Activated T-cell treated with anti-CD3 and anti-CD28 coated beads, Interleukin-2, amount 50 U/mL, for 72 hours (primary cell): ENCODE measurements around the gene CACNA1C. TPM values are rescaled to one million over a fixed set of nuclear protein-coding genes. Genes with fewer than 3 reads are reported as not detected.

Source experiments
- ATAC-seq, 2 donors: fragments of 150-1000 bp; cut with Tn5 transposase; replicated peaks in 1 of 2; 2 replicates each; pipeline ENCODE4 v1.10.0; 2021; ENCODE audit warnings: moderate library complexity in 2 of 2, mild to moderate bottlenecking in 1 of 2
- DNase-seq, 2 donors: peaks; one replicate each; pipeline ENCODE4 v3.0.0; 2021 to 2022; ENCODE audit warnings: mixed read lengths in 1 of 2
- H3K27ac Mint-ChIP-seq: one replicate; pipeline ENCODE4 v1.8.0; 2022; ENCODE audit warnings: mild to moderate bottlenecking, moderate library complexity, mixed read lengths
- H3K27me3 Mint-ChIP-seq: one replicate; pipeline ENCODE4 v1.8.0; 2022; ENCODE audit warnings: low read depth, mixed read lengths
- H3K36me3 Mint-ChIP-seq, 2 donors: one replicate each; pipeline ENCODE4 v1.8.0; 2022; ENCODE audit warnings: mixed read lengths in 2 of 2, mild to moderate bottlenecking in 1 of 2; ENCODE audit not compliant: insufficient read depth in 2 of 2
- H3K4me1 Mint-ChIP-seq: one replicate; pipeline ENCODE4 v1.8.0; 2022; ENCODE audit warnings: low read depth, mixed read lengths
- H3K4me3 Mint-ChIP-seq, 2 donors: one replicate each; pipeline ENCODE4 v1.8.0; 2022; ENCODE audit warnings: mild to moderate bottlenecking in 2 of 2, mixed read lengths in 2 of 2, moderate library complexity in 2 of 2
- H3K9me3 Mint-ChIP-seq, 2 donors: one replicate each; pipeline ENCODE4 v1.8.0; 2022; ENCODE audit warnings: mixed read lengths in 2 of 2
- total RNA-seq, 2 donors: library from RNA; stranded (reverse); gene quantifications; one replicate each; pipeline ENCODE4 v1.2.3, GENCODE V29; 2022

Gene CACNA1C
- total RNA-seq, 2 donors from 2014 or later, result 0.14 to 0.21 TPM

- Mint-ChIP-seq H3K4me3 (no peak overlapping the region), H3K27ac (no peak overlapping the region), H3K9me3 (peaks cover 4% of the 10 kb centered on the region in 2 donors), H3K4me1 (peaks cover 8% of the 10 kb centered on the region), H3K36me3 (peaks cover 4 to 5% of the 10 kb centered on the region in 2 donors), H3K27me3 (peaks cover 6% of the 10 kb centered on the region)
- ATAC-seq (no peak), DNase-seq (no peak)
Observed at GRCh38 chr12:2256915-2257314, 204.1 kb downstream of the CACNA1C start.

GRCh38 chr12:2258025-2258424 lies 205.2 kb downstream of the CACNA1C start:
- Mint-ChIP-seq H3K27ac (no peak overlapping the region), H3K4me3 (no peak overlapping the region), H3K9me3 (peaks cover 4% of the 10 kb centered on the region in 2 donors), H3K4me1 (peaks cover 8% of the 10 kb centered on the region), H3K36me3 (peaks cover 4 to 5% of the 10 kb centered on the region in 2 donors), H3K27me3 (peaks cover 6% of the 10 kb centered on the region)
- DNase-seq (no peak), ATAC-seq (no peak)

- ATAC-seq (no peak), DNase-seq (no peak)
- Mint-ChIP-seq H3K4me1 (peaks cover 8% of the 10 kb centered on the region), H3K36me3 (peaks cover 4 to 5% of the 10 kb centered on the region in 2 donors), H3K27ac (no peak overlapping the region), H3K9me3 (peaks cover 4% of the 10 kb centered on the region in 2 donors), H3K4me3 (no peak overlapping the region), H3K27me3 (peaks cover 6% of the 10 kb centered on the region)
Observed at GRCh38 chr12:2259369-2259768, 206.6 kb downstream of the CACNA1C start.

- peaks cover 4% of the 10 kb centered on the region in 2 donors for H3K9me3 Mint-ChIP-seq
- ATAC-seq, result no peak
- peaks cover 8% of the 10 kb centered on the region for H3K4me1 Mint-ChIP-seq
- H3K4me3 Mint-ChIP-seq, result no peak overlapping the region
- H3K36me3 Mint-ChIP-seq, result peaks cover 4 to 5% of the 10 kb centered on the region in 2 donors
- peaks cover 6% of the 10 kb centered on the region for H3K27me3 Mint-ChIP-seq
- DNase-seq, result no peak
- no peak overlapping the region for H3K27ac Mint-ChIP-seq
Observed at GRCh38 chr12:2260441-2260840, 207.7 kb downstream of the CACNA1C start.

GRCh38 chr12:2261708-2262107 lies 208.9 kb downstream of the CACNA1C start:
- H3K27ac Mint-ChIP-seq, result no peak overlapping the region

GRCh38 chr12:2262449-2262848 lies 209.7 kb downstream of the CACNA1C start:
- DNase-seq, result no peak
- Mint-ChIP-seq H3K4me1 (peaks cover 8% of the 10 kb centered on the region), H3K9me3 (no peaks in the 10 kb centered on the region), H3K36me3 (no peaks in the 10 kb centered on the region), H3K27me3 (peaks cover 6% of the 10 kb centered on the region), H3K4me3 (no peak overlapping the region), H3K27ac (no peak overlapping the region)
- no peak for ATAC-seq

More at GRCh38 chr12:2261708-2262107, 208.9 kb downstream of the CACNA1C start:
- Mint-ChIP-seq H3K4me1 (peaks cover 8% of the 10 kb centered on the region), H3K27me3 (peaks cover 6% of the 10 kb centered on the region), H3K36me3 (no peaks in the 10 kb centered on the region), H3K9me3 (no peaks in the 10 kb centered on the region), H3K4me3 (no peak overlapping the region)
- no peak for DNase-seq
- ATAC-seq, result no peak

GRCh38 chr12:2263901-2264300 lies 211.1 kb downstream of the CACNA1C start:
- DNase-seq (no peak), ATAC-seq (no peak)
- H3K4me3 Mint-ChIP-seq, result no peak overlapping the region
- H3K27ac Mint-ChIP-seq, result no peak overlapping the region
- peaks cover 6% of the 10 kb centered on the region for H3K27me3 Mint-ChIP-seq
- no peaks in the 10 kb centered on the region for H3K9me3 Mint-ChIP-seq
- H3K4me1 Mint-ChIP-seq, result peaks cover 8% of the 10 kb centered on the region
- H3K36me3 Mint-ChIP-seq, result no peaks in the 10 kb centered on the region

- ATAC-seq (no peak), DNase-seq (no peak)
- peaks cover under 1% of the 10 kb centered on the region for H3K27me3 Mint-ChIP-seq
- H3K27ac Mint-ChIP-seq, result no peak overlapping the region
- peaks cover under 1% of the 10 kb centered on the region for H3K4me1 Mint-ChIP-seq
- no peaks in the 10 kb centered on the region for H3K36me3 Mint-ChIP-seq
- H3K4me3 Mint-ChIP-seq, result no peak overlapping the region
- H3K9me3 Mint-ChIP-seq, result no peaks in the 10 kb centered on the region
Observed at GRCh38 chr12:2264651-2265232, 212.0 kb downstream of the CACNA1C start.

GRCh38 chr12:2265461-2266167 lies 212.8 kb downstream of the CACNA1C start:
- Mint-ChIP-seq H3K36me3 (no peaks in the 10 kb centered on the region), H3K27ac (no peak overlapping the region), H3K4me1 (no peaks in the 10 kb centered on the region), H3K9me3 (no peaks in the 10 kb centered on the region), H3K4me3 (no peak overlapping the region), H3K27me3 (no peaks in the 10 kb centered on the region)
- ATAC-seq (no peak), DNase-seq (no peak)

GRCh38 chr12:2266666-2267620 lies 214.2 kb downstream of the CACNA1C start:
- no peaks in the 10 kb centered on the region for H3K36me3 Mint-ChIP-seq
- no peak for ATAC-seq
- no peaks in the 10 kb centered on the region for H3K27me3 Mint-ChIP-seq
- H3K9me3 Mint-ChIP-seq, result no peaks in the 10 kb centered on the region
- no peak for DNase-seq
- no peak overlapping the region for H3K4me3 Mint-ChIP-seq
- no peaks in the 10 kb centered on the region for H3K4me1 Mint-ChIP-seq
- H3K27ac Mint-ChIP-seq, result no peak overlapping the region

- Mint-ChIP-seq H3K36me3 (no peaks in the 10 kb centered on the region), H3K27me3 (no peaks in the 10 kb centered on the region), H3K4me3 (no peak overlapping the region), H3K4me1 (no peaks in the 10 kb centered on the region), H3K9me3 (no peaks in the 10 kb centered on the region), H3K27ac (no peak overlapping the region)
- DNase-seq, result no peak
- ATAC-seq, result no peak
Observed at GRCh38 chr12:2267703-2268470, 215.1 kb downstream of the CACNA1C start.

- Mint-ChIP-seq H3K4me1 (no peaks in the 10 kb centered on the region), H3K27me3 (no peaks in the 10 kb centered on the region), H3K27ac (no peak overlapping the region), H3K9me3 (no peaks in the 10 kb centered on the region), H3K36me3 (no peaks in the 10 kb centered on the region), H3K4me3 (no peak overlapping the region)
- DNase-seq (no peak), ATAC-seq (no peak)
Observed at GRCh38 chr12:2268471-2269286, 215.9 kb downstream of the CACNA1C start.
